ENCODE results near the gene TNIK.
"Not testable (repeated sequence)": the region's sequence is repeated elsewhere in the genome, so short reads cannot be mapped to it uniquely, and the experiment has no call there.

TNIK gene

GRCh38 chr3:171157286-171157685 is 302.9 kb downstream of the TNIK start:
- DNase-seq = no peak

- no peak for DNase-seq
These were observed 303.7 kb downstream of the TNIK start for GRCh38 chr3:171156401-171157010.

GRCh38 chr3:171155122-171155700 is 305.0 kb downstream of the TNIK start:
- DNase-seq = no peak

- DNase-seq = no peak
These were observed 309.3 kb downstream of the TNIK start for GRCh38 chr3:171150945-171151344.

- no peak for DNase-seq
These were observed 310.6 kb downstream of the TNIK start for GRCh38 chr3:171149526-171150116.

GRCh38 chr3:171145798-171146197 is 314.4 kb downstream of the TNIK start:
- DNase-seq = no peak

- DNase-seq = no peak
These were observed 317.2 kb downstream of the TNIK start for GRCh38 chr3:171142985-171143384.

GRCh38 chr3:171140246-171140645 is 320.0 kb downstream of the TNIK start:
- DNase-seq = no peak

GRCh38 chr3:171138027-171138426 is 322.2 kb downstream of the TNIK start:
- no peak for DNase-seq

GRCh38 chr3:171135549-171135948 is 324.7 kb downstream of the TNIK start:
- DNase-seq = no peak

GRCh38 chr3:171133796-171134569 is 326.2 kb downstream of the TNIK start:
- DNase-seq = no peak

- DNase-seq = no peak
These were observed 326.9 kb downstream of the TNIK start for GRCh38 chr3:171133337-171133736.

GRCh38 chr3:171132873-171133272 is 327.3 kb downstream of the TNIK start:
- no peak for DNase-seq

- no peak for DNase-seq
These were observed 330.4 kb downstream of the TNIK start for GRCh38 chr3:171129827-171130226.

- no peak for DNase-seq
These were observed 332.6 kb downstream of the TNIK start for GRCh38 chr3:171127611-171128010.

GRCh38 chr3:171126478-171127209 is 333.6 kb downstream of the TNIK start:
- no peak for DNase-seq

GRCh38 chr3:171125010-171125409 is 335.2 kb downstream of the TNIK start:
- no peak for DNase-seq

GRCh38 chr3:171123915-171124314 is 336.3 kb downstream of the TNIK start:
- DNase-seq = no peak

- no peak for DNase-seq
These were observed 337.3 kb downstream of the TNIK start for GRCh38 chr3:171122861-171123260.

- no peak for DNase-seq
These were observed 338.0 kb downstream of the TNIK start for GRCh38 chr3:171122240-171122639.

GRCh38 chr3:171121801-171122200 is 338.4 kb downstream of the TNIK start:
- DNase-seq = no peak

- DNase-seq = not testable (repeated sequence)
These were observed 340.8 kb downstream of the TNIK start for GRCh38 chr3:171119402-171119801.

GRCh38 chr3:171118993-171119392 is 341.2 kb downstream of the TNIK start:
- DNase-seq = not testable (repeated sequence)

All from NCI-H526 treated with DMSO at 0.1 percent for 48 hours (cell line).